SH-SY5Y (cell line): Measurements from ENCODE around the gene ODF2L.

Source experiments
- GATA2 ChIP-seq: IDR thresholded peaks from 2 replicates; pipeline ENCODE4 v1.6.1; 2011; ENCODE audit warnings: mild to moderate bottlenecking, low read depth, low read length
- GATA3 ChIP-seq: IDR thresholded peaks from 2 replicates; pipeline ENCODE4 v1.6.1; 2011; ENCODE audit warnings: low read depth, mild to moderate bottlenecking, low read length, moderate library complexity

The ODF2L gene

DNA sequence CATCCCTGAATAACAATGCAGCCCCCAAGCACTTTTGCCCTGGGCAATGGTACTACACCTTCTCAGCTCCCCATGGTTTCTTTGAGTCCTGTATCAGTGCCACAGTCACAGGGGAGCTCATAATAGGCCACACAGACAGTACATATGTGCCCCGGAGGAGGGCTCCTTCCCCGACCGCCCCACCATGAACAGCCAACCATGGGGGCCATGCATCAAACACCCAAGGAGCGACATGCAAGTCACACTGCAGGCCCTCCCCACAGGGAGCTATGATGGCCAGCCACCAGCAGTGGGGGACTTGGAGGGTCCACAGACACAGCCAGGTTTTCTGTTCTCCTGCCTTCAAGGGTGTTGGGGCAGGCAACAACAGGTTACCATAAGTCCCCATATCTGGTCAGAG, 14.8 kb upstream of the ODF2L start:
- TF ChIP-seq GATA3: no peak
- no peak for TF ChIP-seq GATA2

GRCh38 chr1:86409416-86410021, 13.4 kb upstream of the ODF2L start:
- TF ChIP-seq GATA2 (no peak), GATA3 (no peak)

GRCh38 chr1:86396498-86396890, 371 bp upstream of the ODF2L start:
- no peak for TF ChIP-seq GATA2
- no peak for TF ChIP-seq GATA3

- no peak for TF ChIP-seq GATA3
- TF ChIP-seq GATA2: no peak
Observed at GRCh38 chr1:86394416-86394815, 1.7 kb downstream of the ODF2L start.

DNA sequence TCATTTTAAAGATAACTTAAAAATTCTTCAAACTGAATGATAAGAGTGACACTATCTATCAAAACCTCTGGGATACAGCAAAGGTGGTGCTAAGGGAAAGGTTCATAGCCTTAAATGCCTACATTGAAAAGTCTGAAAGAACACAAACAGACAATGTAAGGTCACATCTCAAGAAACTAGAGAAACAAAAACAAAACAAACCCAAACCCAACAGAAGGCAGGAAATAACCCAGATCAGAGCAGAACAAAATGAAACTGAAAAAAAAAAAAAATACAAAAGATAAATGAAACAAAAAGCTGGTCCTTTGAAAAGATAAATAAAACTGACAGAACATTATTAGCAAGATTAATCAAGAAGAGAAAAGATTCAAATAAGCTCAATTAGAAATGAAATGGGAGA, 6.8 kb downstream of the ODF2L start:
- TF ChIP-seq GATA2 (no peak), GATA3 (no peak)

DNA sequence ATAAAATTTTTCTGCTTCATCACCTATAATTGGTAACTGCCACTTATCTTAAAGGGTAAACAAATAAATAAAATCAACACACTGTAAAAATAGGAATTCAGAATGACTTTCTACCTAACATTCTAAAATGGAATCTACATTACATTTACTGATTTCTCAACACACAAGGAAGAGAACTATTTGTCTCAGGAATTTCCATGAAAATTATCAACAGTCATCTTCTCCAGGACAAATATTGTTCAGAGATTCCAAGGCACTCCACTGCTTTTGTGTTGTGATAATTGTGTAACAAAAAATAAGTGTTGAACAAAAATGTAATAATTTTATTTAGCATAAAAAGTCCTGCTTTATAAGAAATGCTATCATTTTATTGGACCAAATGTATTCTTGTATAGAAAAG, 7.3 kb downstream of the ODF2L start:
- TF ChIP-seq GATA2: no peak
- TF ChIP-seq GATA3: no peak

GRCh38 chr1:86387916-86388627, 8.1 kb downstream of the ODF2L start:
- TF ChIP-seq GATA3: no peak
- no peak for TF ChIP-seq GATA2

DNA sequence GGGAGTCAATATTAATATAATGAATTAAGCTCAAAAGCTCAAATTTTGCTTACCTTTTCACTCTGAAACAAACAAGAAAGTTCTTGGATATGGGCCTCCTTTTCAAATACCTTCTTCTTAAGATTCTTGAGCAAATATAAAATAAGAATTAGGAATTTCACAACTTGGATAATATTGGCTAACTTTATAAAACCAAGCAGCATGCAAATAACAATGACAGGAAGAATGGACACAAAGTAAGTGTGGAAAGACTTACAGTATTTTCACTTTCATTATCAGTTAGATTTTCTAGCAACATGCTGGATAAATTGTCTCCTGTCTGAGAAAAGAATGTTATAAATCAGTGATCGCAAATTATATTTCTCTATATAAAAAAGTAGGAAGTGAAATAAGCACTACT, 13.2 kb downstream of the ODF2L start:
- TF ChIP-seq GATA3: no peak
- TF ChIP-seq GATA2: no peak

GRCh38 chr1:86381223-86381622, 14.9 kb downstream of the ODF2L start:
- TF ChIP-seq GATA2: no peak
- TF ChIP-seq GATA3: no peak

DNA sequence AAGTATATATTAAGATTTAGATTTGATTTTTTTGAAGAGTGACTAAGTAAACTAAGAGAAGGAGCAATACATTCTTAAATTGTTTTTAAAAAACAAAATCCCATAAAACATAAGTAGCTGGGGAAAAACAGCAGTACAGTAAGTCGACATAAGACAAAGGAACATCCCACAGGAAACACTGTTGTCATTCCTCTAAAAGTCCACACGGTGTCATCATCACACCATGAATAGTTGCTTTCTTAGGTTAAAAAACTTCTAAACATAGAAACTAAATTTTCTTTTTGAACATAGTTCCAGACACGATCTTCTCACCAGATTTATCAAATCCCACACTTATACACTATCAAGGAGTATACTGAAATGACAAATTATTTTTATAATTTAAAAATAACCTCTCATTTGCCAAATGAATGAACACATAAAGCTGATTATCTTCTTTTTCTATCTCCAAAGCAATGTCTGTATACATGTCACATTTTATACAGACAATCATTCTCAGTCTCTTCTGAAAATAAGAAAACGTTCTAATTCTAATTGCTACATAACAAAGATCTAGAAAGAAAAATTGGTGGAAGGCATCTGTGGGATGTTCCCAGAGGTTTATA, 15.8 kb downstream of the ODF2L start:
- no peak for TF ChIP-seq GATA2

DNA sequence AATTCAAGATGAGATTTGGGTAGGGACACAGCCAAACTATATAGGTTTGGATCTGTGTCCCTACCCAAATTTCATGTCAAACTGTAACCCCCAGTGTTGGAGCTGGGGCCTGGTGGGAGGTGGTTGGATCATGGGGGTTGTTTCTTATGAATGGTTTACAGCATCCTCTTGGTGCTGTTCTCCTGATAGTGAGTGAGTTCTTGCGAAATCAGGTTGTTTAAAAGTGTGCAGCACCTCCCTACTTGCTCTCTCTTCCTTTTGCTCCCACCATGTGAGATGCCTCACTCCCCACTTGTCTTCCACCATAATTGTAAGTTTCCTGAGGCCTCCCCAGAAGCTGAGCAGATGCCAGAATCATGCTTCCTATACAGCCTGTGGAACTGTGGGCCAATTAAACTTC, 17.3 kb downstream of the ODF2L start:
- TF ChIP-seq GATA2 (no peak), GATA3 (no peak)

DNA sequence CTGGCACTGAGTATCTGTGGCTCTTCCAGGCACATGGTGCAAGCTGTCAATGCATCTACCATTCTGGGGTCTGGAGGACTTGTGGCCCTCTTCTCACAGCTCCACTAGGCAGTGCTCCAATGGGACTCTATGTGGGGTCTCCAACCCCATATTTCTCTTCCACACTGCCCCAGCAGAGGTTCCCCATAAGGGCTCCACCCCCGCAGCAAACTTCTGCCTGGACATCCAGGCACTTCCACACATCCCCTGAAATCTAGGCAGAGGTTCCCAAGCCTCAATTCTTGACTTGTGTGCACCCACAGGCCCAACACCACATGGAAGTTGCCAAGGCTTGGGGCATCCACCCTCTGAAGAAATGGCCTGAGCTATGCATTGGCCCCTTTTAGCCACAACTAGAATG, 18.8 kb downstream of the ODF2L start:
- no peak for TF ChIP-seq GATA3
- no peak for TF ChIP-seq GATA2

DNA sequence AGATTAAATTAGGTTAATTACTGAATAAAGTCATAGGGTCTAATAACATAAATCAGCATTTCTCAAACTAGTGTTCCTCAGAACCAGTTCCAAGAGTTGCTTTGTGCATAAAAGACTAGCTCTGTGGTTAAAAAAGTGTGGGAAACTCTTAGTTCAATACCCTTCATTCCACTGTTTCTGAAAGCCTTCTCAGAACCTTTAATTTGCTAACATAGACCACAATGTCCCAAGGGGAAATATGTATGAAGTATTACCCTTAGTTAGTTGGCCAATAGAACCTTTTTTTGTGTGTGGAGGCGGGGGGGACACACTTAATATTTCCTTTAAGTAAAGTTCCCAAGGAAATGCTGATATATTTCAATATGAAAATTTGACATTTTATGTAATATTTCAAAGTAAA, 20.4 kb downstream of the ODF2L start:
- TF ChIP-seq GATA2 (no peak), GATA3 (no peak)

GRCh38 chr1:86370601-86371022, 25.5 kb downstream of the ODF2L start:
- no peak for TF ChIP-seq GATA2
- no peak for TF ChIP-seq GATA3

- TF ChIP-seq GATA2: no peak
- TF ChIP-seq GATA3: no peak
Observed at GRCh38 chr1:86365896-86366295, 30.2 kb downstream of the ODF2L start.
